Osteocyte (in vitro differentiated cells): ENCODE measurements around the gene BOK. TPM values are rescaled to one million over a fixed set of nuclear protein-coding genes. Genes with fewer than 3 reads are reported as not detected.

ENCODE experiments used
- DNase-seq: peaks from one replicate; pipeline ENCODE4 v3.0.0; 2021; ENCODE audit warnings: mixed read lengths; ENCODE audit not compliant: unreplicated experiment; ENCODE audit errors: extremely low spot score
- H3K27ac Mint-ChIP-seq: one replicate; pipeline ENCODE4 v1.8.0; 2021; ENCODE audit warnings: mild to moderate bottlenecking, mixed read lengths; ENCODE audit not compliant: unreplicated experiment
- H3K27me3 Mint-ChIP-seq: one replicate; pipeline ENCODE4 v1.8.0; 2021; ENCODE audit warnings: mixed read lengths; ENCODE audit not compliant: unreplicated experiment
- H3K36me3 Mint-ChIP-seq: one replicate; pipeline ENCODE4 v1.8.0; 2021; ENCODE audit warnings: mixed read lengths; ENCODE audit not compliant: unreplicated experiment
- H3K4me1 Mint-ChIP-seq: one replicate; pipeline ENCODE4 v1.8.0; 2021; ENCODE audit warnings: mixed read lengths; ENCODE audit not compliant: unreplicated experiment
- H3K4me3 Mint-ChIP-seq: one replicate; pipeline ENCODE4 v1.8.0; 2021; ENCODE audit warnings: mild to moderate bottlenecking, moderate library complexity, mixed read lengths; ENCODE audit not compliant: unreplicated experiment
- H3K9me3 Mint-ChIP-seq: one replicate; pipeline ENCODE4 v1.8.0; 2021; ENCODE audit warnings: mixed read lengths; ENCODE audit not compliant: unreplicated experiment
- CTCF ChIP-seq: fragments of 200-600 bp; sonication (generic); IDR thresholded peaks from 2 replicates; pipeline ENCODE4 v1.5.0; 2021; ENCODE audit warnings: antibody characterized with exemption, mild to moderate bottlenecking, moderate library complexity
- total RNA-seq: library from RNA; stranded (reverse); gene quantifications from 2 replicates; pipeline ENCODE4 v1.2.1, GENCODE V29; 2021

The BOK gene
- total RNA-seq, 1 donor from 2014 or later = 45.0 TPM

- Mint-ChIP-seq H3K36me3 (no peaks in the 10 kb centered on the region), H3K4me3 (no peak overlapping the region), H3K27ac (no peak overlapping the region), H3K9me3 (peaks cover 10% of the 10 kb centered on the region), H3K4me1 (peaks cover 33% of the 10 kb centered on the region), H3K27me3 (no peaks in the 10 kb centered on the region)
- DNase-seq = no peak
- no peak for TF ChIP-seq CTCF
Observed at GRCh38 chr2:241554610-241555322, 3.8 kb upstream of the BOK start.

GRCh38 chr2:241555711-241556110, 2.8 kb upstream of the BOK start:
- Mint-ChIP-seq H3K4me3 (no peak overlapping the region), H3K27ac (no peak overlapping the region)
- no peak for DNase-seq

GRCh38 chr2:241556746-241557145, 1.8 kb upstream of the BOK start:
- H3K27me3 Mint-ChIP-seq = no peaks in the 10 kb centered on the region
- H3K27ac Mint-ChIP-seq = no peak overlapping the region
- peaks cover 30% of the 10 kb centered on the region for H3K4me1 Mint-ChIP-seq
- no peak overlapping the region for H3K4me3 Mint-ChIP-seq
- no peak for DNase-seq
- no peak for TF ChIP-seq CTCF
- H3K36me3 Mint-ChIP-seq = no peaks in the 10 kb centered on the region
- peaks cover 10% of the 10 kb centered on the region for H3K9me3 Mint-ChIP-seq

More at GRCh38 chr2:241555711-241556110, 2.8 kb upstream of the BOK start:
- no peak for TF ChIP-seq CTCF
- Mint-ChIP-seq H3K36me3 (no peaks in the 10 kb centered on the region), H3K27me3 (no peaks in the 10 kb centered on the region), H3K4me1 (peaks cover 36% of the 10 kb centered on the region), H3K9me3 (peaks cover 10% of the 10 kb centered on the region)

- no peak for TF ChIP-seq CTCF
- Mint-ChIP-seq H3K4me1 (peaks cover 39% of the 10 kb centered on the region), H3K27me3 (no peaks in the 10 kb centered on the region), H3K4me3 (peak overlapping the region; percentile 75), H3K27ac (peak overlapping the region; percentile 71), H3K36me3 (no peaks in the 10 kb centered on the region), H3K9me3 (peaks cover 10% of the 10 kb centered on the region)
- no peak for DNase-seq
Observed at GRCh38 chr2:241559323-241560161, 997 bp downstream of the BOK start.
